GM23338 (cell line): ENCODE data around the gene DNAJC10. TPM values are rescaled to one million over a fixed set of nuclear protein-coding genes. Genes with fewer than 3 reads are reported as not detected.

Experiments used
- ATAC-seq: fragments of 200-7000 bp; cut with Tn5 transposase; 3 replicates; pipeline ENCODE4 v1.9.1; 2020
- DNase-seq: peaks from one replicate; pipeline ENCODE4 v3.0.0-alpha.2; 2015; ENCODE audit warnings: low spot score
- H2AFZ ChIP-seq: fragments of 200-600 bp; sonication (generic); 2 replicates; pipeline ENCODE4 v1.8.0; 2016; ENCODE audit warnings: antibody characterized with exemption, mild to moderate bottlenecking, moderate library complexity
- H3F3A ChIP-seq: fragments of 200-600 bp; sonication (generic); replicated peaks from 2 replicates; pipeline ENCODE4 v1.8.0; 2017; ENCODE audit warnings: antibody characterized with exemption, mixed run types, low read depth
- H3K27ac ChIP-seq: fragments of 200-600 bp; sonication (generic); 2 replicates; pipeline ENCODE4 v1.6.1; 2016; ENCODE audit warnings: low read depth
- H3K27me3 ChIP-seq: fragments of 200-600 bp; sonication (generic); 2 replicates; pipeline ENCODE4 v1.8.0; 2016; ENCODE audit warnings: mild to moderate bottlenecking, mixed run types, moderate library complexity; ENCODE audit not compliant: insufficient read depth
- H3K36me3 ChIP-seq: fragments of 200-600 bp; sonication (generic); 2 replicates; pipeline ENCODE4 v1.8.0; 2016; ENCODE audit warnings: mild to moderate bottlenecking; ENCODE audit not compliant: insufficient read depth
- H3K4me1 ChIP-seq: fragments of 200-600 bp; sonication (generic); 2 replicates; pipeline ENCODE4 v1.8.0; 2016; ENCODE audit warnings: mild to moderate bottlenecking, moderate library complexity; ENCODE audit not compliant: insufficient read depth
- H3K4me2 ChIP-seq: fragments of 200-600 bp; sonication (generic); 2 replicates; pipeline ENCODE4 v1.7.1; 2017; ENCODE audit warnings: mixed run types
- H3K4me3 ChIP-seq: fragments of 200-600 bp; sonication (generic); 2 replicates; pipeline ENCODE4 v1.6.1; 2016; ENCODE audit warnings: mixed run types
- H3K79me2 ChIP-seq: fragments of 200-600 bp; sonication (generic); replicated peaks from 2 replicates; pipeline ENCODE4 v1.8.0; 2017; ENCODE audit warnings: mild to moderate bottlenecking; ENCODE audit not compliant: insufficient read depth
- H3K9me2 ChIP-seq: fragments of 200-600 bp; sonication (generic); 2 replicates; pipeline ENCODE4 v1.8.0; 2017; ENCODE audit not compliant: insufficient read depth
- H4K20me1 ChIP-seq: fragments of 200-600 bp; sonication (generic); replicated peaks from 2 replicates; pipeline ENCODE4 v1.8.0; 2017; ENCODE audit warnings: mild to moderate bottlenecking; ENCODE audit not compliant: insufficient read depth
- H3K27ac Mint-ChIP-seq: 2 replicates; pipeline ENCODE4 v1.8.0; 2020; ENCODE audit warnings: inconsistent platforms, mild to moderate bottlenecking, moderate library complexity, mixed read lengths
- H3K27me3 Mint-ChIP-seq: 3 replicates; pipeline ENCODE4 v1.8.0; 2022; ENCODE audit warnings: low read depth, mild to moderate bottlenecking, moderate library complexity, mixed read lengths, inconsistent platforms; ENCODE audit not compliant: insufficient read depth, poor library complexity
- H3K36me3 Mint-ChIP-seq: 3 replicates; pipeline ENCODE4 v1.8.0; 2021; ENCODE audit warnings: low read depth, mild to moderate bottlenecking, inconsistent platforms, moderate library complexity, mixed read lengths
- H3K4me1 Mint-ChIP-seq: 3 replicates; pipeline ENCODE4 v1.8.0; 2020; ENCODE audit warnings: mild to moderate bottlenecking, inconsistent platforms, mixed read lengths
- H3K4me3 Mint-ChIP-seq: 3 replicates; pipeline ENCODE4 v1.8.0; 2021; ENCODE audit warnings: moderate library complexity, mild to moderate bottlenecking, inconsistent platforms, mixed read lengths
- H3K9me3 Mint-ChIP-seq: 3 replicates; pipeline ENCODE4 v1.8.0; 2020; ENCODE audit warnings: moderate library complexity, mild to moderate bottlenecking, inconsistent platforms, mixed read lengths
- CREB1 ChIP-seq: fragments of 250-450 bp; sonication (Bioruptor Pico); IDR thresholded peaks from 2 replicates; pipeline ENCODE4 v1.5.0; 2020; ENCODE audit warnings: low read depth, mild to moderate bottlenecking, moderate library complexity
- EZH2 ChIP-seq: fragments of 200-600 bp; sonication (generic); IDR thresholded peaks from one replicate; pipeline ENCODE4 v1.8.0; 2017; ENCODE audit warnings: antibody characterized with exemption, mild to moderate bottlenecking, low read depth; ENCODE audit not compliant: unreplicated experiment
- EZH2phosphoT487 ChIP-seq: fragments of 200-600 bp; sonication (generic); IDR thresholded peaks from one replicate; pipeline ENCODE4 v1.8.1; 2018; ENCODE audit warnings: antibody characterized with exemption; ENCODE audit not compliant: unreplicated experiment
- JUNB ChIP-seq: IDR thresholded peaks from one replicate; pipeline ENCODE4 v1.6.1; 2016; ENCODE audit warnings: antibody characterized with exemption; ENCODE audit not compliant: unreplicated experiment
- NANOG ChIP-seq: IDR thresholded peaks from 2 replicates; pipeline ENCODE4 v1.6.1; 2016; ENCODE audit warnings: antibody characterized with exemption, borderline replicate concordance
- POLR2AphosphoS5 ChIP-seq: IDR thresholded peaks from 2 replicates; pipeline ENCODE4 v1.6.1; 2016; ENCODE audit warnings: antibody characterized with exemption, low read depth
- STAT1 ChIP-seq: IDR thresholded peaks from one replicate; pipeline ENCODE4 v1.6.1; 2016; ENCODE audit warnings: antibody characterized with exemption; ENCODE audit not compliant: unreplicated experiment
- ZNF114 ChIP-seq: fragments of 250-450 bp; sonication (Bioruptor Pico); IDR thresholded peaks from 2 replicates; pipeline ENCODE4 v1.5.0; 2020; ENCODE audit warnings: mild to moderate bottlenecking, moderate library complexity
- ZNF331 ChIP-seq: fragments of 250-450 bp; sonication (Bioruptor Pico); IDR thresholded peaks from 2 replicates; pipeline ENCODE4 v1.5.0; 2020; ENCODE audit warnings: low read depth, mild to moderate bottlenecking, moderate library complexity
- polyA plus RNA-seq: library from polyadenylated mRNA; unstranded; fragments of >200 nt; fragmentation: Nextera tagmentation; extraction: Ambion mirVana; gene quantifications from 2 replicates; pipeline ENCODE4 v1.2.1, GENCODE V29; 2016
- total RNA-seq: library from RNA; depleted of rRNA; stranded (reverse); fragments of >200 nt; shearing (Covaris generic); gene quantifications from 2 replicates; pipeline ENCODE4 v1.2.3, GENCODE V29; 2014
- TF ChIP-seq, protein P1 (sequence below): IDR thresholded peaks from 2 replicates; pipeline ENCODE4 v1.6.1; 2016; ENCODE audit warnings: antibody characterized with exemption
- TF ChIP-seq, protein P2 (sequence below), 2 experiments: fragments of 200-600 bp in 1 of 2; sonication (generic) in 1 of 2; conservative IDR thresholded peaks; 2 replicates each; pipeline versions ENCODE4 v1.5.1 to v1.6.1; 2016 to 2017; ENCODE audit warnings: antibody characterized with exemption in 2 of 2, low read depth in 2 of 2, mild to moderate bottlenecking in 2 of 2, moderate library complexity in 1 of 2
- TF ChIP-seq, protein P3 (sequence below): IDR thresholded peaks from one replicate; pipeline ENCODE4 v1.6.1; 2018; ENCODE audit warnings: antibody characterized with exemption; ENCODE audit not compliant: unreplicated experiment
- TF ChIP-seq, protein P4 (sequence below): fragments of 250-450 bp; sonication (Bioruptor Pico); IDR thresholded peaks from 2 replicates; pipeline ENCODE4 v1.5.0; 2020; ENCODE audit warnings: mild to moderate bottlenecking, moderate library complexity

DNAJC10 gene
- total and polyA plus RNA-seq, 2 experiments from 2014 or later, result 41.9 to 83.1 TPM

DNA sequence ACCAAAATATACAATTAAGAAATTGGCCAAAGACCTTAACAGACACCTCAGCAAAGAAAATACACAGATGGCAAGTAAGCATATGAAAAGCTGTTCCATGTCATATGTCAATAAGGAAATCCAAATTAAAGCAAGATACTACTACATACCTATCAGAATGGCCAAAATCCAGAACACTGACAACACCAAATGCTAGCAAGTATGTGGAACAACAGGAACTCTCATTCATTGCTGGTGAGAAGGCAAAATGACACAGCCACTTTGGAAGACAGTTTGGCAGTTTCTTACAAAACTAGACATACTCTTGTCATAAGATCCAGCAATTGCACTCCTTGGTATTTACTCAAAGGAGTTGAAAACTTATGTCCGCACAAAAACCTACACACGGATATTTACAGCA lies 20.3 kb upstream of the DNAJC10 start:
- Histone ChIP-seq H3K4me3 (no peak overlapping the region), H3K36me3 (no peaks in the 10 kb centered on the region), H3K4me2 (no peak overlapping the region), H2AFZ (no peak overlapping the region), H3K9me2 (no peaks in the 10 kb centered on the region; the same call in 1 of the 2 replicates), H3K27me3 (no peaks in the 10 kb centered on the region), H3K79me2 (no peaks in the 10 kb centered on the region), H4K20me1 (no peaks in the 10 kb centered on the region), H3F3A (no peaks in the 10 kb centered on the region), H3K27ac (no peak overlapping the region), H3K4me1 (no peaks in the 10 kb centered on the region)
- Mint-ChIP-seq H3K27ac (no peak overlapping the region), H3K9me3 (0 out of 3 replicates have a peak, but pooled peaks cover 6% of the 10 kb centered on the region), H3K27me3 (no peaks in the 10 kb centered on the region), H3K4me1 (no peaks in the 10 kb centered on the region), H3K36me3 (no peaks in the 10 kb centered on the region), H3K4me3 (no peak overlapping the region)
- TF ChIP-seq, protein P1, sequence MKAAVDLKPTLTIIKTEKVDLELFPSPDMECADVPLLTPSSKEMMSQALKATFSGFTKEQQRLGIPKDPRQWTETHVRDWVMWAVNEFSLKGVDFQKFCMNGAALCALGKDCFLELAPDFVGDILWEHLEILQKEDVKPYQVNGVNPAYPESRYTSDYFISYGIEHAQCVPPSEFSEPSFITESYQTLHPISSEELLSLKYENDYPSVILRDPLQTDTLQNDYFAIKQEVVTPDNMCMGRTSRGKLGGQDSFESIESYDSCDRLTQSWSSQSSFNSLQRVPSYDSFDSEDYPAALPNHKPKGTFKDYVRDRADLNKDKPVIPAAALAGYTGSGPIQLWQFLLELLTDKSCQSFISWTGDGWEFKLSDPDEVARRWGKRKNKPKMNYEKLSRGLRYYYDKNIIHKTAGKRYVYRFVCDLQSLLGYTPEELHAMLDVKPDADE, result no peak
- TF ChIP-seq, protein P2, sequence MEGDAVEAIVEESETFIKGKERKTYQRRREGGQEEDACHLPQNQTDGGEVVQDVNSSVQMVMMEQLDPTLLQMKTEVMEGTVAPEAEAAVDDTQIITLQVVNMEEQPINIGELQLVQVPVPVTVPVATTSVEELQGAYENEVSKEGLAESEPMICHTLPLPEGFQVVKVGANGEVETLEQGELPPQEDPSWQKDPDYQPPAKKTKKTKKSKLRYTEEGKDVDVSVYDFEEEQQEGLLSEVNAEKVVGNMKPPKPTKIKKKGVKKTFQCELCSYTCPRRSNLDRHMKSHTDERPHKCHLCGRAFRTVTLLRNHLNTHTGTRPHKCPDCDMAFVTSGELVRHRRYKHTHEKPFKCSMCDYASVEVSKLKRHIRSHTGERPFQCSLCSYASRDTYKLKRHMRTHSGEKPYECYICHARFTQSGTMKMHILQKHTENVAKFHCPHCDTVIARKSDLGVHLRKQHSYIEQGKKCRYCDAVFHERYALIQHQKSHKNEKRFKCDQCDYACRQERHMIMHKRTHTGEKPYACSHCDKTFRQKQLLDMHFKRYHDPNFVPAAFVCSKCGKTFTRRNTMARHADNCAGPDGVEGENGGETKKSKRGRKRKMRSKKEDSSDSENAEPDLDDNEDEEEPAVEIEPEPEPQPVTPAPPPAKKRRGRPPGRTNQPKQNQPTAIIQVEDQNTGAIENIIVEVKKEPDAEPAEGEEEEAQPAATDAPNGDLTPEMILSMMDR (conservative IDR thresholded peaks at IDR 0.05; ENCODE audit: low read depth in 2 of 2), result no peak
- no peak for TF ChIP-seq EZH2
- no peak for TF ChIP-seq ZNF331 (CRISPR knock-in tag)
- no peak for TF ChIP-seq EZH2phosphoT487
- TF ChIP-seq, protein P3, sequence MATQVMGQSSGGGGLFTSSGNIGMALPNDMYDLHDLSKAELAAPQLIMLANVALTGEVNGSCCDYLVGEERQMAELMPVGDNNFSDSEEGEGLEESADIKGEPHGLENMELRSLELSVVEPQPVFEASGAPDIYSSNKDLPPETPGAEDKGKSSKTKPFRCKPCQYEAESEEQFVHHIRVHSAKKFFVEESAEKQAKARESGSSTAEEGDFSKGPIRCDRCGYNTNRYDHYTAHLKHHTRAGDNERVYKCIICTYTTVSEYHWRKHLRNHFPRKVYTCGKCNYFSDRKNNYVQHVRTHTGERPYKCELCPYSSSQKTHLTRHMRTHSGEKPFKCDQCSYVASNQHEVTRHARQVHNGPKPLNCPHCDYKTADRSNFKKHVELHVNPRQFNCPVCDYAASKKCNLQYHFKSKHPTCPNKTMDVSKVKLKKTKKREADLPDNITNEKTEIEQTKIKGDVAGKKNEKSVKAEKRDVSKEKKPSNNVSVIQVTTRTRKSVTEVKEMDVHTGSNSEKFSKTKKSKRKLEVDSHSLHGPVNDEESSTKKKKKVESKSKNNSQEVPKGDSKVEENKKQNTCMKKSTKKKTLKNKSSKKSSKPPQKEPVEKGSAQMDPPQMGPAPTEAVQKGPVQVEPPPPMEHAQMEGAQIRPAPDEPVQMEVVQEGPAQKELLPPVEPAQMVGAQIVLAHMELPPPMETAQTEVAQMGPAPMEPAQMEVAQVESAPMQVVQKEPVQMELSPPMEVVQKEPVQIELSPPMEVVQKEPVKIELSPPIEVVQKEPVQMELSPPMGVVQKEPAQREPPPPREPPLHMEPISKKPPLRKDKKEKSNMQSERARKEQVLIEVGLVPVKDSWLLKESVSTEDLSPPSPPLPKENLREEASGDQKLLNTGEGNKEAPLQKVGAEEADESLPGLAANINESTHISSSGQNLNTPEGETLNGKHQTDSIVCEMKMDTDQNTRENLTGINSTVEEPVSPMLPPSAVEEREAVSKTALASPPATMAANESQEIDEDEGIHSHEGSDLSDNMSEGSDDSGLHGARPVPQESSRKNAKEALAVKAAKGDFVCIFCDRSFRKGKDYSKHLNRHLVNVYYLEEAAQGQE, result no peak
- TF ChIP-seq POLR2AphosphoS5, result no peak
- TF ChIP-seq JUNB, result no peak
- TF ChIP-seq, protein P4, sequence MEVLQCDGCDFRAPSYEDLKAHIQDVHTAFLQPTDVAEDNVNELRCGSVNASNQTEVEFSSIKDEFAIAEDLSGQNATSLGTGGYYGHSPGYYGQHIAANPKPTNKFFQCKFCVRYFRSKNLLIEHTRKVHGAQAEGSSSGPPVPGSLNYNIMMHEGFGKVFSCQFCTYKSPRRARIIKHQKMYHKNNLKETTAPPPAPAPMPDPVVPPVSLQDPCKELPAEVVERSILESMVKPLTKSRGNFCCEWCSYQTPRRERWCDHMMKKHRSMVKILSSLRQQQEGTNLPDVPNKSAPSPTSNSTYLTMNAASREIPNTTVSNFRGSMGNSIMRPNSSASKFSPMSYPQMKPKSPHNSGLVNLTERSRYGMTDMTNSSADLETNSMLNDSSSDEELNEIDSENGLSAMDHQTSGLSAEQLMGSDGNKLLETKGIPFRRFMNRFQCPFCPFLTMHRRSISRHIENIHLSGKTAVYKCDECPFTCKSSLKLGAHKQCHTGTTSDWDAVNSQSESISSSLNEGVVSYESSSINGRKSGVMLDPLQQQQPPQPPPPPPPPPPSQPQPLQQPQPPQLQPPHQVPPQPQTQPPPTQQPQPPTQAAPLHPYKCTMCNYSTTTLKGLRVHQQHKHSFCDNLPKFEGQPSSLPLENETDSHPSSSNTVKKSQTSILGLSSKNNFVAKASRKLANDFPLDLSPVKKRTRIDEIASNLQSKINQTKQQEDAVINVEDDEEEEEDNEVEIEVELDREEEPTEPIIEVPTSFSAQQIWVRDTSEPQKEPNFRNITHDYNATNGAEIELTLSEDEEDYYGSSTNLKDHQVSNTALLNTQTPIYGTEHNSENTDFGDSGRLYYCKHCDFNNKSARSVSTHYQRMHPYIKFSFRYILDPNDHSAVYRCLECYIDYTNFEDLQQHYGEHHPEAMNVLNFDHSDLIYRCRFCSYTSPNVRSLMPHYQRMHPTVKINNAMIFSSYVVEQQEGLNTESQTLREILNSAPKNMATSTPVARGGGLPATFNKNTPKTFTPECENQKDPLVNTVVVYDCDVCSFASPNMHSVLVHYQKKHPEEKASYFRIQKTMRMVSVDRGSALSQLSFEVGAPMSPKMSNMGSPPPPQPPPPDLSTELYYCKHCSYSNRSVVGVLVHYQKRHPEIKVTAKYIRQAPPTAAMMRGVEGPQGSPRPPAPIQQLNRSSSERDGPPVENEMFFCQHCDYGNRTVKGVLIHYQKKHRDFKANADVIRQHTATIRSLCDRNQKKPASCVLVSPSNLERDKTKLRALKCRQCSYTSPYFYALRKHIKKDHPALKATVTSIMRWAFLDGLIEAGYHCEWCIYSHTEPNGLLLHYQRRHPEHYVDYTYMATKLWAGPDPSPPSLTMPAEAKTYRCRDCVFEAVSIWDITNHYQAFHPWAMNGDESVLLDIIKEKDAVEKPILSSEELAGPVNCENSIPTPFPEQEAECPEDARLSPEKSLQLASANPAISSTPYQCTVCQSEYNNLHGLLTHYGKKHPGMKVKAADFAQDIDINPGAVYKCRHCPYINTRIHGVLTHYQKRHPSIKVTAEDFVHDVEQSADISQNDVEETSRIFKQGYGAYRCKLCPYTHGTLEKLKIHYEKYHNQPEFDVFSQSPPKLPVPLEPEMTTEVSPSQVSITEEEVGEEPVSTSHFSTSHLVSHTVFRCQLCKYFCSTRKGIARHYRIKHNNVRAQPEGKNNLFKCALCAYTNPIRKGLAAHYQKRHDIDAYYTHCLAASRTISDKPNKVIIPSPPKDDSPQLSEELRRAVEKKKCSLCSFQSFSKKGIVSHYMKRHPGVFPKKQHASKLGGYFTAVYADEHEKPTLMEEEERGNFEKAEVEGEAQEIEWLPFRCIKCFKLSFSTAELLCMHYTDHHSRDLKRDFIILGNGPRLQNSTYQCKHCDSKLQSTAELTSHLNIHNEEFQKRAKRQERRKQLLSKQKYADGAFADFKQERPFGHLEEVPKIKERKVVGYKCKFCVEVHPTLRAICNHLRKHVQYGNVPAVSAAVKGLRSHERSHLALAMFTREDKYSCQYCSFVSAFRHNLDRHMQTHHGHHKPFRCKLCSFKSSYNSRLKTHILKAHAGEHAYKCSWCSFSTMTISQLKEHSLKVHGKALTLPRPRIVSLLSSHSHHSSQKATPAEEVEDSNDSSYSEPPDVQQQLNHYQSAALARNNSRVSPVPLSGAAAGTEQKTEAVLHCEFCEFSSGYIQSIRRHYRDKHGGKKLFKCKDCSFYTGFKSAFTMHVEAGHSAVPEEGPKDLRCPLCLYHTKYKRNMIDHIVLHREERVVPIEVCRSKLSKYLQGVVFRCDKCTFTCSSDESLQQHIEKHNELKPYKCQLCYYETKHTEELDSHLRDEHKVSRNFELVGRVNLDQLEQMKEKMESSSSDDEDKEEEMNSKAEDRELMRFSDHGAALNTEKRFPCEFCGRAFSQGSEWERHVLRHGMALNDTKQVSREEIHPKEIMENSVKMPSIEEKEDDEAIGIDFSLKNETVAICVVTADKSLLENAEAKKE (CRISPR knock-in tag), result no peak
- TF ChIP-seq ZNF114 (CRISPR knock-in tag), result no peak
- TF ChIP-seq NANOG, result no peak
- TF ChIP-seq CREB1 (CRISPR knock-in tag), result no peak
- no peak for TF ChIP-seq STAT1
- no peak for DNase-seq
- no peak for ATAC-seq
